Choroid plexus epithelial cell (primary cell): ENCODE measurements around the gene RPL37A.
A peak's percentile ranks its signal among the peaks of the same experiment; 100 is the strongest.

ENCODE experiments used
- DNase-seq: peaks from one replicate; pipeline ENCODE4 v3.0.0-alpha.2; 2010; ENCODE audit warnings: low read depth
- H3K4me3 ChIP-seq: 2 replicates; pipeline ENCODE4 v1.5.1; 2011; ENCODE audit warnings: low read depth, mild to moderate bottlenecking, control low read depth, low read length, moderate library complexity
- TF ChIP-seq, protein P1 (sequence below): conservative IDR thresholded peaks from 2 replicates; pipeline ENCODE4 v1.5.1; 2011; ENCODE audit warnings: low read depth, mild to moderate bottlenecking, control low read depth, inconsistent platforms, low read length, moderate library complexity

The RPL37A gene

GRCh38 chr2:216534809-216535208 lies 36.2 kb downstream of the RPL37A start:
- TF ChIP-seq, protein P1, sequence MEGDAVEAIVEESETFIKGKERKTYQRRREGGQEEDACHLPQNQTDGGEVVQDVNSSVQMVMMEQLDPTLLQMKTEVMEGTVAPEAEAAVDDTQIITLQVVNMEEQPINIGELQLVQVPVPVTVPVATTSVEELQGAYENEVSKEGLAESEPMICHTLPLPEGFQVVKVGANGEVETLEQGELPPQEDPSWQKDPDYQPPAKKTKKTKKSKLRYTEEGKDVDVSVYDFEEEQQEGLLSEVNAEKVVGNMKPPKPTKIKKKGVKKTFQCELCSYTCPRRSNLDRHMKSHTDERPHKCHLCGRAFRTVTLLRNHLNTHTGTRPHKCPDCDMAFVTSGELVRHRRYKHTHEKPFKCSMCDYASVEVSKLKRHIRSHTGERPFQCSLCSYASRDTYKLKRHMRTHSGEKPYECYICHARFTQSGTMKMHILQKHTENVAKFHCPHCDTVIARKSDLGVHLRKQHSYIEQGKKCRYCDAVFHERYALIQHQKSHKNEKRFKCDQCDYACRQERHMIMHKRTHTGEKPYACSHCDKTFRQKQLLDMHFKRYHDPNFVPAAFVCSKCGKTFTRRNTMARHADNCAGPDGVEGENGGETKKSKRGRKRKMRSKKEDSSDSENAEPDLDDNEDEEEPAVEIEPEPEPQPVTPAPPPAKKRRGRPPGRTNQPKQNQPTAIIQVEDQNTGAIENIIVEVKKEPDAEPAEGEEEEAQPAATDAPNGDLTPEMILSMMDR: no peak
- no peak for DNase-seq

DNA sequence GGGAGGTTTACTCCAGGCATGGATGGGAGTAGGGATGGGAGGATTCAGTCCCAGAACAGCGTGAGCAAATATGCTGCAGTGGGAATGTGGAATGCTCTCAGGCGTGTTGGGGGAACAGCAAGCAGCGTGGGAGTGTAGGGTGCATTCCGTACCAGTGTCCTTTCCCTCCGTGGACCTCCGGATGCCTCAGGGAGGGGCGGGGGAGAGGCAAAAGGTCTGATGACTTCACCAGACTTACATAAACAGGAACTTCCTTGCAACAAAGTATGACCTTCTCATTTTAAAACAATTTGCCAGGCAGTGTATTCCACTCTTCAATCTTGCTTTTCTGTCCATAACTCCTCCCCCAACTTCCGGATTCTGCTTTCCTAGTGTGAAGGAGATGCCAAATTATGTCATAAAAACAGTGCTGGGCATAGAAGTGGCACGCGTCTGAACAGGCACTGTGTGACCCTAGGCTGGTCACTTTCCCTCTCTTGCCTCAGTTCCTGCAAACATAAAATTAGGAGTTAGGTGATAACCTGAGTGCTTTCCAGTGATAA lies 36.9 kb downstream of the RPL37A start:
- peak; percentile 96 for DNase-seq
- TF ChIP-seq, protein P1: no peak
- H3K4me3 ChIP-seq: no peak overlapping the region

More at GRCh38 chr2:216534809-216535208, 36.2 kb downstream of the RPL37A start:
- H3K4me3 ChIP-seq: no peak overlapping the region

- DNase-seq: peak; percentile 80
- H3K4me3 ChIP-seq: no peak overlapping the region
- TF ChIP-seq, protein P1: no peak
Observed at GRCh38 chr2:216536734-216537210, 38.1 kb downstream of the RPL37A start.

GRCh38 chr2:216537366-216537765 lies 38.7 kb downstream of the RPL37A start:
- TF ChIP-seq, protein P1: no peak
- no peak overlapping the region for H3K4me3 ChIP-seq
- no peak for DNase-seq

DNA sequence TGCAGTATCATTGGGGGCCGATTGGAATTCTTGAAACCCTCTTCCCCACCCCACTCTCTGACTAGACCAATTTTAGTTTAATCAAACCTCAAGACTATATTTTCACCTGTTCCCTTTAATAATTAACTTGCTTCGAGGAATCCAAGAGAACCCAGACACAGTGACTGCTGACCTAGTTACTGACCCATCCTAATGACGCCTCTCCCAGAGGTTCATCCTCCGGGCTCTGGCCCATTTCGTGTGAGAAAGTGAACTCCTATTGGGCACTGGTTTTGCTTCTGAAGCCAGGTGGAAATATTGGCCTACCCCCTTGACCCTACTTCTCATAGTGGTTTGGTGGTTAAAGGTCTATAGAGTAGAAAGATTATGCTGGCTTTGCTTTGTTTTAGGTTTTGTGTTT lies 39.9 kb downstream of the RPL37A start:
- no peak overlapping the region for H3K4me3 ChIP-seq
- DNase-seq: no peak
- TF ChIP-seq, protein P1: no peak

DNA sequence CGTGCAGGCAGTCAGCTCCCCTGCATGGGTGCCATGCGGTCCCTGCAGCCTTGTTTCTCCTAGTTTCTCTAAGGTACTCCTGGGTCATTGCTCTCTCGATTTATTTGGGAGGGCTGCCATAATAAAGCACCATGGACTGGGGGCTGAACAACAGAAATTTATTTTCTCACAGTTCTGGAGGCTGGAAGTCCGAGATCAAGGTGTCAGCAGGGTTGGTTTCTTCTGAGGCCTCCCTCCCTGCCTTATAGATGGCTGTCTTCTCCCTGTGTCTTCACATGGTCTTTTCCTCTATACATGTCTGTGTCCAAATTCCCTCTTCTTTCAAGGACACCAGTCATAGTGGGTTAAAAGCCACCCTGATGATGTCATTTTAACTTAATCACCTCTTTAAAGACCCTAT lies 40.5 kb downstream of the RPL37A start:
- H3K4me3 ChIP-seq: no peak overlapping the region
- no peak for DNase-seq
- TF ChIP-seq, protein P1: no peak

- no peak for DNase-seq
- TF ChIP-seq, protein P1: no peak
- H3K4me3 ChIP-seq: no peak overlapping the region
Observed at GRCh38 chr2:216539791-216540241, 41.2 kb downstream of the RPL37A start.
